Daoy (cell line): ENCODE measurements around the gene TMEM175. TPM values are rescaled to one million over a fixed set of nuclear protein-coding genes. Genes with fewer than 3 reads are reported as not detected.
A peak's percentile ranks its signal among the peaks of the same experiment; 100 is the strongest.
"Not testable (repeated sequence)": the region's sequence is repeated elsewhere in the genome, so short reads cannot be mapped to it uniquely, and the experiment has no call there.

Source experiments
- DNase-seq: peaks from one replicate; pipeline ENCODE4 v3.0.0-alpha.2; 2015; ENCODE audit warnings: low read depth
- total RNA-seq: library from RNA; depleted of rRNA; stranded (reverse); fragments of >200 nt; shearing (Covaris generic); gene quantifications from 2 replicates; pipeline ENCODE4 v1.2.3, GENCODE V29; 2014

Gene TMEM175
- total RNA-seq, 1 experiment from 2014 or later: 12.0 TPM

DNA sequence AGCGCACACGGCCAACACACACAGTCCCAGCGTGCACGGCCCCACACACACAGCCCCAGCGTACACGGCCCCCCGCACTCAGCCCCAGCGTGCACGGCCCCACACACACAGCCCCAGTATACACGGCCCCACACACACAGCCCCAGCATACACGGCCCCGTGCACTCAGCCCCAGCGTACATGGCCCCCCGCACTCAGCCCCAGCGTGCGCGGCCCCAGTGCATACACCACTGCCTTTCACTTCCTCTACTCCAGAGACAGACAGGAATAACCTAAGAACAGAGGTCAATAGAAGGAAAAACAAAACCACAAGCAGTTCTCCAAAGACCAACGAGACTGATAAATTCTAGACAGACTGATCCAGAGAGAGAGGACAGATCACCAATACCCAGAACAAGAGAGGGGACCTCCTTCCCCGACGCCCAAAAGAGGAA, 17.2 kb upstream of the TMEM175 start:
- DNase-seq: no peak

DNA sequence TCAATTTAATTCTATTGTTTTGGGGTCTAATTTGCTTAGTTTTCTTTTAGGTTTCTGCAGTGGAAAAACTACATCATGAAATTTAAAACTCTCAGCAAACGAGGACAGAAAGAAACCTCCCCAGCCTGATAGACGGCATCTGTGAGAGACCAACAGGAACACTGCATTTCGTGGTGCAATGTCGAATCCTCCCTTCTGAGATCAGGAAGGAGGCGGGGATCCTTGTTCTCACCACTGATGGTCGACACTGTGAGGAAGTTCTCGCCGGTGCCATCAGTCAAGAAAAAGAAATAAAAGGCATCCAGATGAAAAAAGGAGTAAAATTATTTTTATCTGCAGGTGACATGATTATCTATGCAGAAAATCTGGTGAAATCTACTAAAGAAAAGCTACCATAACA, 16.7 kb upstream of the TMEM175 start:
- no peak for DNase-seq

DNA sequence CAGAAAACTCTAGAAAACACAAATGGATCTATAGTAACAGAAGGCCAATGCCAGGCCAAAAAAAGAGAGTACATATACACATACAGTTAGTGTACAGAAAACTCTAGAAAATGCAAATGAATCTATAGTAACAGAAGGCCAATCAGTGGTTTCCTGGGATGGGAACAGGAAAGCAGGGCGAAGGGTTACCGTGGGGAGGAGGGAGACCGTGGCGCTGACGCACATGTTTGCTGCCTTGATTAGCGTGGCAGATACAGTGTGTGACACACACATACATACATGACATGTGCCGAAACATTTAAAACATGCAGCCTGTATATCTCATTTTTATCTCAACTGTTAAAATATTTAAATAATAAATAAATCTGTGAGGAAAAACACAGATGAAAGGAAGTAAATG, 14.8 kb upstream of the TMEM175 start:
- DNase-seq: no peak

DNA sequence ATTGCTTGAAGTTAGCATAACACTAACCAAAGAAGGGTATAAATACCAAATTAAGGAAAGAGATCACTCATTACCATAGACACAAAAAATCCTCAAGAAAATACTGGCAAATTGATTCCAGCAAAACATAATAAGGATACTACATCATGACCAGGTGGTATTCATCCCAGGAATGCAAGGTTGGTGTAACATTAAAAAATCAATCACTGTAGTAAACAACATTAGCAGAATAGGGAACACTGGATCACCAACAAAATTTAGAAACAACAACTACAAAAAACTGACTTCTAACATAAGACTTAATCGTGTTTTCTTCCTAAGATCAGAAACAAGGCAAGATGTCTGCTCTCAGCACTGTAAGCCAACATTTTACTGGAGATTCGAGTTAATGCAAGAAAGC, 14.3 kb upstream of the TMEM175 start:
- DNase-seq: no peak

DNA sequence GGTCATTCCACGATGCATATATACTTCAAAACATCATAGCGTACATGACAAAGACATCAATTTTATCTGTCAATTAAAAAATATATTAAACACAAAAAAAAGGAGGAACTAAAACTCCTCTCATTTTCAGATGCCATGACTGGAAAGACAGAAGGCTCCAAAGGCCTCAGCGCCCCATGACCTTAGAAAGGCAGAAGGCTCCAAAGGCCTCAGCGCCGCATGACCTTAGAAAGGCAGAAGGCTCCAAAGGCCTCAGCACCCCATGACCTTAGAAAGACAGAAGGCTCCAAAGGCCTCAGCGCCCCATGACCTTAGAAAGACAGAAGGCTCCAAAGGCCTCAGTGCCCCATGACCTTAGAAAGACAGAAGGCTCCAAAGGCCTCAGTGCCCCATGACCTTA, 13.7 kb upstream of the TMEM175 start:
- not testable (repeated sequence) for DNase-seq

DNA sequence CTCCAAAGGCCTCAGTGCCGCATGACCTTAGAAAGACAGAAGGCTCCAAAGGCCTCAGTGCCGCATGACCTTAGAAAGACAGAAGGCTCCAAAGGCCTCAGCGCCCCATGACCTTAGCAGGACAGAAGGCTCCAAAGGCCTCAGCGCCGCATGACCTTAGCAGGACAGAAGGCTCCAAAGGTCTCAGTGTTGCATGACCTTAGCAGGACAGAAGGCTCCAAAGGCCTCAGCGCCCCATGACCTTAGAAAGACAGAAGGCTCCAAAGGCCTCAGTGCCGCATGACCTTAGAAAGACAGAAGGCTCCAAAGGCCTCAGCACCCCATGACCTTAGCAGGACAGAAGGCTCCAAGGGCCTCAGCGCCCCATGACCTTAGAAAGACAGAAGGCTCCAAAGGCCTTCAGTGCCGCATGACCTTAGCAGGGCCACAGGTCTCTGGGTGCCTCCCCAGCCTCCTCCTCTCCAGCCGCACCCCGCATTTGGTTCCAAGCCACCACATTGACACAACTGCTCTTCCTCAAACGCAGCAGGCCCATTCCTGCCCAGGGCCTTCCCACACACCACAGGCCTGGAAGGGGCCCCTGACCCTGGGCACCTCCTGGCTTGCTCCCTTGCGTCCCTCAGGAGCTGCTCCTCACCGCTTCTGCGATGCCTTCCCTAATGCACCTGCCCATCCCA, 13.1 kb upstream of the TMEM175 start:
- not testable (repeated sequence) for DNase-seq

DNA sequence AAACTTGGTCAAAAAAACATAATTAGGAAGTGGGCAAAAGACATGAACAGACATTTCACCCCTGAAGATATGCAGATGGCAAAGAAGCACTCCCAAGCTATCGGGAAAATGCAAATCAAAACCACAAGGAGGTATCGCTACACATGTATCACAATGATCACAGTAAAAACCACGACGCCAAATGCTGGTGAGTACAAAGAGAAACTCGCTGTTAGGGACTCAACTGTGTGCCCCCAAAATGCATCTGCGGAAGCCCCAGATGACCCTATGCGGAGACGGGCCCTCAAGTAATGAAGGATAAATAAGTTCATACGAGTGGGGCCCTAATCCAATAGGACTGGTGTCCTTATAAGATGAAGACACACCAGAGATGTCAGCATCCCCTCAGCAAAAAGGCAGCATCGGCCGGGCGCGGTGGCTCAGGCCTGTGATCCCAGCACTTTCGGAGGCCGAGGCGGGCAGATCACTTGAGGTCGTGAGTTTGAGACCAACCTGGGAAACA, 10.4 kb upstream of the TMEM175 start:
- no peak for DNase-seq

DNA sequence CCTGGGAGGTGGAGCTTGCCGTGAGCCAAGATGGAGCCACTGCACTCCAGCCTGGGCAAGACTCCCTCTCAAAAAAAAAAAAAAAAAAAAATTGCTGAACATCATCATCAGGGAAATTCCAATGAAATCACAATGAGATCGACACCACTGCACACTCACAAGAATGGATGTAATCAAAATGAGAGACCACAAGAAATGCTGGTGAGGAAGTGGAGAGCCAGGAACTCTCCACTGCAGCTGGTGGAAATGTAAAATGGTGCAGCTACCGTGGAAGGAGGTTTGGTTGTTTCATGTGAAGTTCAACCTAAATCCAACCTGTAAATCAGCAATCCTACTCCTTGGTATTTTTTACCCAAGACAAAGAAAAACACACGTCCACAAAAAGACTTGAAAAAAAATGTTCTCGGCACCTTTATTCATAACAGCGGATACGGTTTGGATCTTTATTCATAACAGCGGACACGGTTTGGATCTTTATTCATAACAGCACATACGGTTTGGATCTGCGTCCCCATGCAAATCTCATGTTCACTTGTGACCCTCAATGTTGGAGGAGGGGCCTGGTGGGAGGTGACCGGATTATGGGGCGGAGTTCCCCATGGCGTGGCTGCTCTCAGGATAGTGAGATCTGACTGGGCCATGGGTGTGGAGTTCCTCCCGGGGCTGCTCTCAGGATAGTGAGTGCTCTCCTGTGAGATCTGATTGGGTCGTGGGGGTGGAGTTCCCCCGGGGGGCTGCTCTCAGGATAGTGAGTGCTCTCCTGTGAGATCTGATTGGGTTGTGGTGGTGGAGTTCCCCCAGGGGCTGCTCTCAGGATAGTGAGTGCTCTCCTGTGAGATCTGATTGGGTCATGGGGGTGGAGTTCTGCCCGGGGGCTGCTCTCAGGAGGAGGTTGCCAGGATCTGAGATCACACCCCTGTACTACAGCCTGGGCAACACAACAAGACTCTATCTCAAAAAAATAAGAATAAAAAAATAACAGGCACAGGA, 7.9 kb upstream of the TMEM175 start:
- DNase-seq: peak; percentile 43

DNA sequence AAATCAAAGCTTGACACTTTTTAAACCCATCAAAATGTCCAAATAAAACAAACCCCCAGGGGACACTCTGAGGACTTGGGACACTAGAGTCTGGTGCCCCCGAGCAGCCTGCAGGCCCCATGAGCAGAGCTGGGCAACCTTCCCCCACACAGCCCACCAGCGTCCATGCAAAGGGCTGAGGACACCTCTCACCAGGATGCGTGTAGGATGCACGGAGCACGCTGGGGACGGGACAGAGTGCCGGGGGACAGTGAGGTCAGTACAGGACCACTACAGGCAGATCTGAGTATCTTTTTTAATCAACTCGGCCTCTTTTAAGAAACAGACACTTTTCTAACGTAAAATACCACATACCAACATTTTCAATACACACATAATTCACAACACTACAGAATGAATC, 7.1 kb upstream of the TMEM175 start:
- DNase-seq: no peak

DNA sequence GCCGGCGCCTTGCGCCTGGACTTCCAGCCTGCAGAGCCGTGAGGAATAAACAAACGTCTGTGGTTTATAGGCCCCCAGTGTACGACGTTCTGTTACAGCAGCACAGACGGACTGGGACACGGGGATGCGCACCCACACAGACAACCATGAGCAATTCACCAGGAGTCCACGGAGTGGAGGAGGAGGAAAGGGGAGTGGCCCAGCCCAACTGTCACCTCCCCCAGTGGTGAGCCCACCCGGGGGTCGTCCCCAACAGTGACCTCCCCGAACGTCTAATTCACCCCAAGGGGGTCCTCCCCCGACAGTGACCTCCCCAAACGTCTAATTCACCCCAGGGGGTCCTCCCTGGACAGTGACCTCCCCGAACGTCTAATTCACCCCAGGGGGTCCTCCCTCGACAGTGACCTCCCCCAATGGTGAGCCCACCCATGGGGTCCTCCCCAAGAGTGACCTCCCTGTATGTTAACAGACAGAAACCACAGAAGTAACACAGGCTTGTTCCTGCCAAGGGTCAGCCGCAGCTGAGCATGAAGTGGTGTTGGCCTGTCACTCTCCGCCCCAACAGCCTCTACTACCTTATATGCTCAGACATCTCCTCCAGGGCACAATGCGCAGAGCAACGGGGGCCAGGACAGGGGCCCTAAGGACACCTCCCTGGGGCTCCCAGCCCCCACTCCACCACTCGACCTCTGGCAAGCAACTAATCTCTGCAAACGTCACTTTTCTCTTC, 6.3 kb upstream of the TMEM175 start:
- no peak for DNase-seq

DNA sequence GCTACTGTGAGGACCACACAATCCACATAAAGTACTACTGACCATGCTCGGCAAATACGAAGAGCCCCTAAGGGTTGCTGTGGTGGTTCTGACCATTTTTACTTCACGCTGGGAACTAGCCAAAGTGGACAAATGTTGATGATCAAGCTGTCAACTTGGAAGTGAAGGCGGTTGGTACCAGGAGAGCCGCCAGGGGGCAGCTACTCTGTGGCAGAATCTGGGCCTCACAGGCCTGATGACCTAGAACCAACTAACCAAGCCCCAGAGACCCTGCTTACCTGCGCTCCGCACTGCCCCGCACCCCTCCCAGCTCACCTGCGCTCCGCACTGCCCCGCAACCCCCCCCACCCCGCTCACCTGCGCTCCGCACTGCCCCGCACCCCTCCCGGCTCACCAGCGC, 5.7 kb upstream of the TMEM175 start:
- DNase-seq: peak; percentile 25

DNA sequence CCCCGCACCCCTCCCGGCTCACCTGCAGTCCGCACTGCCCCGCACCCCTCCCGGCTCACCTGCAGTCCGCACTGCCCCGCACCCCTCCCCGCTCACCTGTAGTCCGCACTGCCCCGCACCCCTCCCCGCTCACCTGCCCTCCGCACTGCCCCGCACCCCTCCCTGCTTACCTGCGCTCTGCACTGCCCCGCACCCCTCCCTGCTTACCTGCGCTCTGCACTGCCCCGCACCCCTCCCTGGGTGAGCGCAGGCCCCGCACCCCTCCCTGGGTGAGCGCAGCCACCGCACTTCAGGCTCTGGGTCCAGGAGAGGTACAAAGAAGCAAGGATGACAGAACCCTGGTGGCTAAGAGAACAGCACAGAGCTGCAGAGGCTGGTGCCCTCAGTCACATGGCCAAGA, 4.7 kb upstream of the TMEM175 start:
- not testable (repeated sequence) for DNase-seq

DNA sequence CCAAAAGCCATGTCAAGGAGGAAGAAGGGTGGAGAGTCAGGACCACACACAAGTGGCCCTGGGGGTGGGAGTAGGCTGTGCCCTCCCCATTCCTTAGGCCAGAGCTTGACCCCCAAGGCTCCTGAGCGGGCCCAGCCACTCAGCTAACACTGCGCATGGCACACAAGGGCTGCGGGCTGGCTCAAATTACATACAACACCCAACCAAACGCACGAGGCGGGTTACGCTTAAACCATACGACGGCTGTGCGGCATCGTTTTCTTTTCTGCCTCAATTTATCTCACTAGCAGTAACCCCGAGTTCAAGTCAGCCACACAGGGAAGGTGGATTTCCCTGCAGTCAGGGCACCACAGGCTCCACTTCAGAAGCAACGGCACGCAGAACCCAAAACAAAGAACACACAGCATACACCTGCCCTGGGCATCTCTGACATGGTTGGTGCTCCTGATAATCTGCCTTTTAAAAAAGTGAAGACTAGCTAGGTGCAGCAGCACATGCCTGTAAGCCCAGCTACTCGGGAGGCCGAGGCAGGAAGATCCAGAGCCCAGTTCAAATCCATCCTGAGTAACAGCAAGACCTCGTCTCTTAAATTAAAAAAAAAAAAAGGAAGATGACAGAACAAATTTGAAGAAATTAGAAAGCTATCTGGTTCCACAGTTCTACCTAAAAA, 3.0 kb upstream of the TMEM175 start:
- DNase-seq: no peak

DNA sequence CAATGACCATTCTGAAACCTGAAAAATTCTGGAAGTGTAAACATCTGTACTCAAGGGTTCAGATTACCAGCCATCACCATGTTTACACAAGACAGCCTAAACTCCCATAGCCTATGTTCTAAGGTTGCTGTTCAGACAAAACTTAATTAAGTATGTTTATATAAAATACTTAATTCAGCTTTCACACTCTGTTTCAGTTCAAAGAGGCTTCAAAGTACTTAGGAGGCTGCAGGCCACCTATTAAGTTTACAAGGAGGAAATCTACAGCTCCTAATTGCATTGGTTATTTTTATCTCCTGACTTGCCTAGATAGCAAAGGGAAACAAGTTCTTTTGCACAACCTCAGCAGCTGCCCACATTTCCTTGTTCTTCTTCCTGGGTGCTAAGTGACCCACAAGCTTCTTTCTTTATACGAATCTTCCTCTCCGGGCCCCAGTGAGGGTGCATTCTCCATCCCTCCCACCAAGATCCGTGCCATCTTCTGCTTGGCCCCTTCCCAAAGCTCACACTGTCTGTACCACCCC, 2.2 kb upstream of the TMEM175 start:
- no peak for DNase-seq

DNA sequence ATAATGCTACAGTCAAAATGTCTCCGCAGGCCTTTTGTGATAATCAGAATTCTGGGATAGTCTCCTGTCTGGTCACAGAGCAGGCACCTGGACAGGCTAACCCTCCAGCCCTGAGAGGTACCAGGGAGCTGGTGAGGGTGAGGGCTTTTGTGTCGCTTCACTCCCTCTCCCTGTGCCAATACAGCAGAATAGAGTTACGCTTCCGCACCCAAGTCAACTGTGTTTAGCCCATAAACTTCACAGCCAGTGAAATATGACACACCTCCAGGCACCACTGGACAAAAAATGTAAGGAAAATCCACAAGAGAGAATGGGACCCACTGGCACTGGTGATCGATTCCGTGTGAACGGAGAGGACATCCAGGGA, 1.4 kb upstream of the TMEM175 start:
- DNase-seq: no peak

DNA sequence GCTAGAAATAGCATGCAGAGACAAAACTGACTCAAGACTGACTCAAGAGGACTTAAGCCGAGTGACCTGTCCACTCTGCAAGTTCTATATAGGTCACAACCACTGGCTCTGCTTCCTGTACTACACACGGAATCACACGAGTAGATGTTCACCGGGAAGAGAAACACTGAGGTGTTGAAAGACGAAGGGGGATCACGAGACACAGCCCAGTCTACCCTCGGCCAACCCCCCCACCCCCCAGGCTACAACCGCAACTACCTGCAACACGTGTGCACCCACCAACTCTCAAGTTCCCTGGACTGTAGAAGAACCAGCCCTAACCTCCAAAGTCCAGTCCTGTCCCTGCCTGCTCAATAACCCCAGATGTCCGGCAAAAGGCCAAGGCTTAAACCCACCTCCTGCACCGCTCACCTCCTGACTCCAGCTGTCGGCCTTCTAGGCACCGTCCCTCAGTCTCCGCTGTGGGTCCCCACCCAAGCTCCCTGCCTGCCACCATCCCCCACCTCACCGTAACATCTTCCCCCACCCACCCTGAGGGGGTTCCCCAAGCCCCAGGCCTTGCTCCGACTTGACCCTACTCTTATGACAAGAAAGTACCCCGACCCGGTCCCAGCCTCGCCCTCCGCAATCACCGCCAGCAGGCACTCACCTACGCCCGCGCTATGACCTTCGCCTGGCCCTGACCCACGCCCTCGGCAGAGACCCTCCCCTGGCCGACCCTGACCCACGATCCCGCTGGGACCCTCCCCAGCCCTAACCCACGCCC, 883 bp upstream of the TMEM175 start:
- peak; percentile 11 for DNase-seq

DNA sequence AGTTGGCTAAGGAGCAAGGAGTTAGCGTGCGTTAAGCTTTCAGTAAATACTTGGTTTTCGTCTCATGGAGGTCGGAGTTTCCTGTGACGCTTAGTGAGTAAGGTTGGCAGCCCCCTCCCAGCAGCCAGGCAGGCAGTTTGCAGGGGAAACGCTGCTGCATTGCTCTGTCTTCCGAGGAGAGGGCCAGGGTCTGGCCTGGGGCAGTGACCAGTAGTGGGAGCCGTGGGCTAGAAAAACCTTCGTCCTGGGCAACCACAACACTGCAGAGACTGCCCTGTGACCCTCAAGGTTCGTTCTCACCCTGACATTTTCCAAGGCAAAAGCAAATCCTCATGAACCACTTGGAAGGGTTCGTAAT, 432 bp downstream of the TMEM175 start:
- peak; percentile 19 for DNase-seq

DNA sequence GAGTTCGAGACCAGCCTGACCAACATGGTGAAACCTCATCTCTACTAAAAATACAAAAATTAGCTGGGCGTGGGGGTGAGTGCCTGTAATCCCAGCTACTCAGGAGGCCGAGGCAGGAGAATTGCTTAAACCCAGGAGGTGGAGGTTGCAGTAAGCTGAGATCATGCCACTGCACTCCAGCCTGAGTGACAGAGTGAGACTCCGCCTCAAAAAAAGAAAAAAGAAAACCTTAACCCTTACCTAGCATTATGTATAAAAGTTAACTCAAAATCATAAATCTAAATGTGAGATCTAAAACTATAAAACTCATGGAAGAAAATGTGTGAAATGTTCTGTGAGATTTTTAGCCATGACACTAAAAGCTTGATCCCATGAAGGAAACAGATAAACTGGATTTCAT, 7.2 kb downstream of the TMEM175 start:
- not testable (repeated sequence) for DNase-seq

DNA sequence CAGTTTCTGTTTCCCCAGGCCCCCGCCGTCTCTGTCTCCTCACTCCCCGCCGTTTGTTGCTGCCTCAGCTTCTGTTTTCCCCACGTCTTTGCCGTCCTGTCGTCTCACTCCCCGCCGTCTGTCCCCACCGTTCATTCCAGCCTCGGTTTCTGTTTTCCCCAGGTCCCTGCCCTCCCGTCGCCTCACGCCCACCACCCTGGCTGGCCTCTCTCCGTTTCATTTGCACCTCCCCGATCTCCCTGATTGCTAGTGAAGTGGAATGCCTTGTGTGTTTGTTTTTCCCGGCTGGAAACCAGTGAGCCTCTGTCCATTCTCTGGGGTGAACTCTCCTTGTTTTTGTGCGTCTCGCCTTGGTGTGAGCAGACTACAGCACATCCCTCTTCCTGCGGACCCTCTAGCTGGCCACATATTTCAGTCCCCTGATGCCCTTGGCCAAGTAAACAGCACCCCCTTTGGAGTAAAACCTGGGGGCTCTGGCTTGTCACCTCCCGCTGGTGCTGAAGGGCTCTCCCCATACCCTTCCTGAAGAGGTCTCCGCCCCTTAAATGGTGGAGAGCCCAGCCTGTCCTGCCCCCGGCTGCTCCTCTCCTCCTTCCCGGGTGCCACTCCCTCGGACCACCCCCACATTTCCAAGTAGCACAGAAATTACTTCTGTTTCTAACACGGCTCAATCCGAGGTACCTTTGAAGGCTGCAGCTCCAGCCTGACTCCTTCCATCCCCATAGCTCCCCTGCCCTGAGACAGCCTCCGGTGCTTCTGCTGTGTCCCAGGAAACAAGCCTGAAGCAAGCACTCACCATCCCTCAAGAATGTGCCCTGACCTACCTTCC, 13.2 kb downstream of the TMEM175 start:
- DNase-seq: peak; percentile 1

DNA sequence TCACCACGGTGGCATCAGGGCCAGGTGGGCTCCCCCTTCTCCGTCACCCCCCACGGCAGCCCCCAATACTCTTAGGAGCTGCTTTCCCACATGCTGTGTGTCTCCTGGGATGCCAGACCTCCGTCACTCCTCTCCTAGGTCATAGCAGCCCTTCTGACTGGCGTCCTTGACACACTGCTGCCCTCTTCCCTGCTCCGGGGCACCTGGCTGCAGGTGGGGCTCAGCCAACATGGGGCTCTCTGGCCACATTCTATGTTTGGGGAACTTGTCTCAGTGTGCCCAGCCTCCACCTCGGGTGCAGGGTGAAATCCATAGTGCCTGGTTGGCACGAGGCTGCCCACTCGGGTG, 13.8 kb downstream of the TMEM175 start:
- peak; percentile 1 for DNase-seq
